Measurements from ENCODE around the gene TSPAN5.

TSPAN5 gene

GRCh38 chr4:98614662-98615061 is 43.7 kb downstream of the TSPAN5 start:
- no peak for DNase-seq

DNA sequence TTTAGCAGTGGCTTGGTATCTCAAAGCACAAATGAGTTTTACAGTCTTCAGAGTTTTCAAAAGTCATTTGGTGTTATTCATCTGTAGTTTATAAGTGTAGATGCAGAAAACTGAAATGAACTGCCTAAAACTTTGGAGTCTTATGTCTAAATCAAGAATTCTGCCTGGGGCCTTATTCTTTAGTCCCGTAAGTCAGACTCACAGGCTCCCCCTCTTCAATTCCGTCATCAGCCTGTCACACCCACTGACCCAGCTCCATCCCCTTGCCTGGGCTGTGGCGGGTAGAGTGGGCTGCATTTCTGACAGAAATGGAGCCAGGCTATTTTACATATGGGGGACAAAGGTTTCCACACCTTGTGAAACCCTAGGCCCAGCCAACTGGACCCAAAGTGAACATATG is 44.3 kb downstream of the TSPAN5 start:
- DNase-seq = no peak

- no peak for DNase-seq
These were observed 44.8 kb downstream of the TSPAN5 start for GRCh38 chr4:98613453-98614075.

- no peak for DNase-seq
These were observed 45.8 kb downstream of the TSPAN5 start for GRCh38 chr4:98612318-98613250.

DNA sequence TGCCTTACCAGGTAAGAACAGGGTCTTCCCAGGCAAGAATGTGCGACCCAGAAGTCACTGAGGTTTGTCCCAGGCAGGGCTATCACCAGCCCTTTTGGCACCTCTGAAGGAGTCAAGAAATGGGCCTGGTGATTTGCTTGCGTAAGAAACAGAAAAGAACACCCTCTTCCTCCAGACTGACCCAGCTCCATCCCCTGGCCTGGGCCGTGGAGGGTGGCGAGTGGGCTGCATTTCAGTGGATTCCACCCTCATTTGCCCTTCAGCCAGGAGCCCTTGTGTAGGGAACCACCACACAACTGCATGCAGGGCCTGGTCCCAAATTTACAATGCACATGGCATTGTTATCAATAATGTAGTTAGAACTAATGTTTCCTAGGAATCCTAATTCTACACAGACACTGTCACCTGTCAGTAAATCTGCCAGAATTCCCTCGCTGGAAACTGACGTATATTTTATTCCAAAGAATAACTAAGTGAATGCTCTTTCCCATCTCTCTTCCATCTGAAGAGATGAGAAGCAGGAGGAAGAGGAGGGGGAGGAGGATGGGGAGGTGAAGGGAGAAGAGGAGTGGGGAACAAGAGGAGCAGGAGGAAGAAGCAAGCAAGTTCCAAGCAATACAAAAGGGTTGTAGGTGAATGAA is 46.6 kb downstream of the TSPAN5 start:
- no peak for DNase-seq

DNA sequence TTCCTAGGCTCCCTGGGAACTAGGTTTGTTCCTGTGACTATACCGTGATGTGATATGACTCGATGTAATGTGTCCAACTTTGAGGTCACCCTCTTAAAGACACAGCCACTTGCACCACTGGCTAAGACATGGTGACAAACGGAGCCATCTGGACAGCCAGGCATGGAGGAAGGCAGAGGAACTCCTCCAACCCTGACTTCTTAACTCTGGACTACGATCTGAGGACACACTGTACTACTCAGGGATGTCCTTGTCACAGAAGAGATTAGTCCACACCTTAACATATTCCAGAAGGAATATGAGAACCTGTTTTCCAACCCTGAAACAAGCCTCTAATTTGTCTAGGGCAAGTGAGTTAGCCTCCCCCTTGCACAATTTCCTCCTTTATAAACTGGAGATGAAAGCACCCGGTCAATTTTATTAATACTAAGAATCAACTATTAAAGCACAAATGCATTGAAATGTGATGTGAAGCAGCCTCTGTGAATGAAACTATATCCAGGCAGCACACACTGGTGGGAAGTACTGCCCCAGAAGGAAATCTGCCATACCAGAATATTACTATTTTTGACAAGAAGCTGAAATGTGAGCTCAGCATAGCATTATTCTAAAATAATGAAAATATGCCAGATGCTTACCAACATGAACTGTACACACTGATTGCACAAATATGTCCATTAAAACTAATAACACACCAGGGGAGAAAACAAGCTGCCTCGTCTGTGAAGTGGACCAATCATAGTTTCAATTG is 47.3 kb downstream of the TSPAN5 start:
- DNase-seq = no peak

GRCh38 chr4:98610431-98610830 is 48.0 kb downstream of the TSPAN5 start:
- DNase-seq = no peak

- no peak for DNase-seq
These were observed 48.5 kb downstream of the TSPAN5 start for GRCh38 chr4:98609934-98610333.

GRCh38 chr4:98608356-98608755 is 50.1 kb downstream of the TSPAN5 start:
- DNase-seq = no peak

GRCh38 chr4:98606894-98607293 is 51.5 kb downstream of the TSPAN5 start:
- DNase-seq = no peak

GRCh38 chr4:98605216-98605615 is 53.2 kb downstream of the TSPAN5 start:
- no peak for DNase-seq

- no peak for DNase-seq
These were observed 53.7 kb downstream of the TSPAN5 start for GRCh38 chr4:98604723-98605122.

GRCh38 chr4:98603683-98604521 is 54.5 kb downstream of the TSPAN5 start:
- no peak for DNase-seq

- DNase-seq = no peak
These were observed 56.1 kb downstream of the TSPAN5 start for GRCh38 chr4:98602270-98602669.

DNA sequence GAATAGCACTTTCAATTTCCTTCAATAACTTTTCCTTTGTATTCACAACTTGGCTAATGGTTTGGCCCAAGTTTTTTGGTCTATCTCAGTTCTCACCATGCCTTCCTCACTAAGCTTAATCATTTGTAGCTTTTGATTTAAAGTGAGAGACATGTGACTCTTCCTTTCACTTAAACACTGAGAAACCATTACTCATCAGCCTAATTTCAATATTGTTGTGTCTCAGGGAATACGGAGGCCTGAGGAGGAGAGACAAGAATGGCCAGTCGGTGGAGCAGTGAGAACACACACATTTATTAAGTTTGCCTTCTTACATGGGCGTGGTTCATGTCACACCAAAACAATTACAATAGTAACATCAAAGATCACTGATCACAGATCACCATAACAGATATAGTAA is 56.7 kb downstream of the TSPAN5 start:
- DNase-seq = peak; percentile 9 to 12

DNA sequence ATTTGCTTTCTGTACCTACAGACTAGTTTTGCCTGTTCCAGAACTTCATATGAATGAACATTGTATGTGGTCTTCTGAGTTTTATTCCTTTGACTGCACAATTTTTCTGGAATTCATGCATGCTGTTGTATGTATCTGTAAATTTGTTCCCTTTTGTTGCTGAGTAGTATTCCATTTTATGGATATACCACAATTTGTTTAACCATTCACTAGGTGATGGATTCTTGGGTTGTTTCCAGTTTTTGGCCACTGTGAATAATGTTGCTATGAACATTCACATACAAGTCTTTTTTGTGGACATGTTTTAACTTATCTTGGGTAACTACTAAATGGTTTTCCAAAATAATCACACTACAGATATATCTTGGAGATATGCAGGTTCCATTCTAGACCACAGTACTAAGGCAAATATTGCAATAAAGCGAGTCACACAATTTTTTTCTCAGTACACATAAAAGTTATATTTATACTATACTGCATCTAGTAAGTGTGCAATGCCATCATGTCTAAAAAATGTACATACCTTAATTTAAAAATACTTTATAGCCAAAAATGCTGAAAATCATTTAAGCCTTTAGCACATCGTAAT is 58.7 kb downstream of the TSPAN5 start:
- no peak for DNase-seq

- DNase-seq = no peak
These were observed 71.5 kb downstream of the TSPAN5 start for GRCh38 chr4:98586962-98587354.

DNA sequence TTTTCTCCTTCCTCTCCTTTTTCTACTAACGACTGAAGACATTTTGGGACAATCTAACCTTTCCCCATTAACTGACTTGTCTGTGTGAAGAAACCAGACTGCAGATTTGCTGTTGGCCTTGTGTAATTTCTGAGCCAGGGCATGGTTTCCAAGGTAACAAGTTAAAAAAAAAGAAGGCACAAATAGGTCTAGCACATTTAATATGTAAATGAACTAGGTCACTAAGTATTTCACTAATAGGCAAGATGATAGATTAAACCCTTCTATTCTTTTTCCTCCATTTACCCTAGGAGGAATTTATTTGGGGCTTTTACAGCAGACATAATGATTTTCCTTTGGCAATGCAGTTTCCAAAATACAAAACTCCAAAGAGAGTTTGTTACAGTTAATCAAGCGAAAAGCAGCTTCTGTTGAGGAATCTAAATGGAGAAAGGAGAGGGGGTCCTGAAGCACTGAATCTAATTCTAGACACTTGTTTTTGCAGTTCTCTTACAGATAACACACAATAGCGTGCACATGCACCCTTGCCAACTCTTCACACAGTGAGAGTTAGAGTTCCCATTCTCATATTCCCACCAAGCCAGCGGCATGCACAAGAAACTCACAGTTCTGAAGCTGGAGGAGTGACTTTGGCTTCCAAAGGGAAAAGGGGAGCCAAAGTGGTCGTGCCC is 72.0 kb downstream of the TSPAN5 start:
- no peak for DNase-seq

DNA sequence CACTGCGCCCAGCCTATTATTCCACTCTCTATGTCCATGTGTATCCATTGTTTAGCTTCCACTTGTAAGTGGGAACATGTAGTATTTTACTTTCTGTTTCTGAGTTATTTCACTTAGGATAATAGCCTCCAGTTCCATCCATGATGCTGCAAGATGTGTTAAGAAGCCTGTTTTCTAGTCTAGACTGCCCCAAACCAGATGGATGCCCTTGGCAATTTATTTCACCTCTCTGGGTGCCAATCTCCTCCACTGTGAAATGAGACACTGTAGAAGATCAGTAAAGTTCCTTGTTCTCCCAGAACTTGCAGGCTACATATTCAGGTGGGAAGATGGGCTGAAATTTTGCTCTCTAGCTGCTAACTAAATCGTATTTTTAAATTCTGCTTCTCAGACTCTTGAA is 72.8 kb downstream of the TSPAN5 start:
- DNase-seq = no peak

DNA sequence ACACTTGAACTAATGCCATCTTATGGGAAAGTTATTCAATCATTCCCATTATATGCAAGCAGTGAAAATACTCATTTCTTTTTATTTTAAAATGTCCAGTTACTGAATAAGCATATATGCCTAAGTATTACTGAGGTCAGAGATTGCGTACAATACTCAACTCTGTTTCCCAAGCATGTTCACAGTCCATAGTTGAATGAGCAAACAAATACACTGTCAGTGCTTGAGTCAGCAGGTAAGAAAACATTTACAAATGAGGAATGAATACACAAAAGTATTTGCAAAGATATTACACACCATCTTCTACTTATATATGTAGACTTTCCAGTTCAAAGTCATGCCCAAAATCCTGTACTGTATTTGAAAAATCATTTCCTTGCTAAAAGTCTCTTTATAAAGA is 74.1 kb downstream of the TSPAN5 start:
- no peak for DNase-seq

DNA sequence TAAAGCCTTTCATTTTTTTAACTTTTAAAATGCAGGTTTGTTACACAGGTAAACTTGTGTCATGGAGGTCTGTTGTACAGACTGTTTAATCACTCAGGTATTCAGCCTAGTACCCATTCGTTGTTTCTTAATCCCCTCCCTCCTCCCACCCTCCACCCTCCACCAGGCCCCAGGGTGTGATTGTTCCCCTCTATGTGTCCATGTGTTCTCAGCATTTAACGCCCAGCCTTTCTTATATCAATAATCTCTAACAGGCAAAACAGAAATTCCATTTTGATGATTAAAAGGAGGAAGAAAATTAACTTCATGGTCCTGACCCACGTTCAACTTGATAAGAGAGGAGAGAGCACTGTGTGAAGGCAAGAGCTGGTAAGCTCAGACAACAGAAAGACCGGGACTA is 75.1 kb downstream of the TSPAN5 start:
- no peak for DNase-seq

All from stimulated activated CD4-positive, alpha-beta T cell treated with anti-CD3 and anti-CD28 coated beads, Interleukin-4, amount 100 ng/mL, for 4 hours (primary cell).